Measurements from ENCODE around the gene ULBP3.

GRCh38 chr6:150086026-150086425, 17.1 kb upstream of the ULBP3 start:
- TF ChIP-seq USF2 (IDR thresholded peaks at IDR 0.05; ENCODE audit: borderline replicate concordance, low read depth, low read length) (no peak), CTCF (IDR thresholded peaks at IDR 0.05) (no peak), EP300 (IDR thresholded peaks at IDR 0.05; ENCODE audit: borderline replicate concordance in 1 of 2, low read depth in 1 of 2, low read length in 1 of 2) (no peak), MXI1 (IDR thresholded peaks at IDR 0.05; ENCODE audit: low read depth, low read length) (no peak), EZH2phosphoT487 (IDR thresholded peaks at IDR 0.05; ENCODE audit: borderline replicate concordance, low read depth) (no peak), RXRA (IDR thresholded peaks at IDR 0.05; ENCODE audit: borderline replicate concordance, low read depth) (no peak)
- TF ChIP-seq, protein P1, sequence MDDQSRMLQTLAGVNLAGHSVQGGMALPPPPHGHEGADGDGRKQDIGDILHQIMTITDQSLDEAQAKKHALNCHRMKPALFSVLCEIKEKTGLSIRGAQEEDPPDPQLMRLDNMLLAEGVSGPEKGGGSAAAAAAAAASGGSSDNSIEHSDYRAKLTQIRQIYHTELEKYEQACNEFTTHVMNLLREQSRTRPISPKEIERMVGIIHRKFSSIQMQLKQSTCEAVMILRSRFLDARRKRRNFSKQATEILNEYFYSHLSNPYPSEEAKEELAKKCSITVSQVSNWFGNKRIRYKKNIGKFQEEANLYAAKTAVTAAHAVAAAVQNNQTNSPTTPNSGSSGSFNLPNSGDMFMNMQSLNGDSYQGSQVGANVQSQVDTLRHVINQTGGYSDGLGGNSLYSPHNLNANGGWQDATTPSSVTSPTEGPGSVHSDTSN (IDR thresholded peaks at IDR 0.05), result no peak
